ENCODE results near the gene CACNA2D2.

GRCh38 chr3:50392101-50392715, 111.2 kb downstream of the CACNA2D2 start:
- TF ChIP-seq, protein P1, sequence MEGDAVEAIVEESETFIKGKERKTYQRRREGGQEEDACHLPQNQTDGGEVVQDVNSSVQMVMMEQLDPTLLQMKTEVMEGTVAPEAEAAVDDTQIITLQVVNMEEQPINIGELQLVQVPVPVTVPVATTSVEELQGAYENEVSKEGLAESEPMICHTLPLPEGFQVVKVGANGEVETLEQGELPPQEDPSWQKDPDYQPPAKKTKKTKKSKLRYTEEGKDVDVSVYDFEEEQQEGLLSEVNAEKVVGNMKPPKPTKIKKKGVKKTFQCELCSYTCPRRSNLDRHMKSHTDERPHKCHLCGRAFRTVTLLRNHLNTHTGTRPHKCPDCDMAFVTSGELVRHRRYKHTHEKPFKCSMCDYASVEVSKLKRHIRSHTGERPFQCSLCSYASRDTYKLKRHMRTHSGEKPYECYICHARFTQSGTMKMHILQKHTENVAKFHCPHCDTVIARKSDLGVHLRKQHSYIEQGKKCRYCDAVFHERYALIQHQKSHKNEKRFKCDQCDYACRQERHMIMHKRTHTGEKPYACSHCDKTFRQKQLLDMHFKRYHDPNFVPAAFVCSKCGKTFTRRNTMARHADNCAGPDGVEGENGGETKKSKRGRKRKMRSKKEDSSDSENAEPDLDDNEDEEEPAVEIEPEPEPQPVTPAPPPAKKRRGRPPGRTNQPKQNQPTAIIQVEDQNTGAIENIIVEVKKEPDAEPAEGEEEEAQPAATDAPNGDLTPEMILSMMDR (IDR thresholded peaks at IDR 0.05; ENCODE audit: insufficient read depth, low read length): no peak
- TF ChIP-seq POLR2AphosphoS5 (IDR thresholded peaks at IDR 0.05; ENCODE audit: low read depth): no peak
- TF ChIP-seq GABPA (IDR thresholded peaks at IDR 0.05; ENCODE audit: low read depth): no peak
